ENCODE data around the gene RIOX2. TPM values are rescaled to one million over a fixed set of nuclear protein-coding genes. Genes with fewer than 3 reads are reported as not detected.

Gene RIOX2
- total and polyA plus RNA-seq, 2 of the 13 experiments (the other 11 are each of a cell fraction or from before 2014, with no cell fraction given), result 19.9 to 43.3 TPM

DNA sequence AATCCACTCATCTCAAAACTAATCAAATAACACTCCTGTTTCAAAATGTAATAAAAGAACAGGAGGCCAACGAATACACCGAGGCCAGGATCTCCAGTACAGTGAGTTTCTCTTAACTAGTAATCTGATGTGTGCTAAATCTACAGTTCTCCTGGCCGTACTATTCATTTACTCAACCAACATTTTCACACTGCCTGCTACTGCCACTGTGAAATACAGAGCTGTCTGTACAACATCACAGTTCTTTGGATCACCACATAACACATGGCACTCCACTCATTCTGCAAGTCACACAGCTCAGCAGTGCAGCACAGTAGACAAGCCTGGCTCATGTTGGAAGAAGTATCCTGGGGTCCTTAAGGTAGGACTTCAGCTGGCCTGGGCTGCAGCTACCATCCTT, 21.9 kb downstream of the RIOX2 start:
- WGBS (ENCODE audit: low lambda C conversion rate), result 95% methylated on average over 3 of the region's 3 CpGs
- intact Hi-C loops (cut with micrococcal nuclease; ENCODE audit: unreplicated experiment), result no loop called here
- POLR2A ChIA-PET, result interaction anchor here (0.6 kb wide), 1 partner anchor 9 kb away, joined by 4 read pairs; no protein-coding TSS in a partner anchor
- TF ChIP-seq, protein P1, sequence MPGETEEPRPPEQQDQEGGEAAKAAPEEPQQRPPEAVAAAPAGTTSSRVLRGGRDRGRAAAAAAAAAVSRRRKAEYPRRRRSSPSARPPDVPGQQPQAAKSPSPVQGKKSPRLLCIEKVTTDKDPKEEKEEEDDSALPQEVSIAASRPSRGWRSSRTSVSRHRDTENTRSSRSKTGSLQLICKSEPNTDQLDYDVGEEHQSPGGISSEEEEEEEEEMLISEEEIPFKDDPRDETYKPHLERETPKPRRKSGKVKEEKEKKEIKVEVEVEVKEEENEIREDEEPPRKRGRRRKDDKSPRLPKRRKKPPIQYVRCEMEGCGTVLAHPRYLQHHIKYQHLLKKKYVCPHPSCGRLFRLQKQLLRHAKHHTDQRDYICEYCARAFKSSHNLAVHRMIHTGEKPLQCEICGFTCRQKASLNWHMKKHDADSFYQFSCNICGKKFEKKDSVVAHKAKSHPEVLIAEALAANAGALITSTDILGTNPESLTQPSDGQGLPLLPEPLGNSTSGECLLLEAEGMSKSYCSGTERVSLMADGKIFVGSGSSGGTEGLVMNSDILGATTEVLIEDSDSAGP (CRISPR knock-in tag; IDR thresholded peaks at IDR 0.05; ENCODE audit: borderline replicate concordance), result no peak
- TF ChIP-seq, protein P2, sequence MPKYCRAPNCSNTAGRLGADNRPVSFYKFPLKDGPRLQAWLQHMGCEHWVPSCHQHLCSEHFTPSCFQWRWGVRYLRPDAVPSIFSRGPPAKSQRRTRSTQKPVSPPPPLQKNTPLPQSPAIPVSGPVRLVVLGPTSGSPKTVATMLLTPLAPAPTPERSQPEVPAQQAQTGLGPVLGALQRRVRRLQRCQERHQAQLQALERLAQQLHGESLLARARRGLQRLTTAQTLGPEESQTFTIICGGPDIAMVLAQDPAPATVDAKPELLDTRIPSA (CRISPR knock-in tag; IDR thresholded peaks at IDR 0.05; ENCODE audit: borderline replicate concordance), result no peak
- no peak for TF ChIP-seq GPN1 (CRISPR knock-in tag; IDR thresholded peaks at IDR 0.05; ENCODE audit: borderline replicate concordance)
- no peak for TF ChIP-seq PHF21A (CRISPR knock-in tag; IDR thresholded peaks at IDR 0.05)
- TF ChIP-seq, protein P3, sequence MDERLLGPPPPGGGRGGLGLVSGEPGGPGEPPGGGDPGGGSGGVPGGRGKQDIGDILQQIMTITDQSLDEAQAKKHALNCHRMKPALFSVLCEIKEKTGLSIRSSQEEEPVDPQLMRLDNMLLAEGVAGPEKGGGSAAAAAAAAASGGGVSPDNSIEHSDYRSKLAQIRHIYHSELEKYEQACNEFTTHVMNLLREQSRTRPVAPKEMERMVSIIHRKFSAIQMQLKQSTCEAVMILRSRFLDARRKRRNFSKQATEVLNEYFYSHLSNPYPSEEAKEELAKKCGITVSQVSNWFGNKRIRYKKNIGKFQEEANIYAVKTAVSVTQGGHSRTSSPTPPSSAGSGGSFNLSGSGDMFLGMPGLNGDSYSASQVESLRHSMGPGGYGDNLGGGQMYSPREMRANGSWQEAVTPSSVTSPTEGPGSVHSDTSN (CRISPR knock-in tag; IDR thresholded peaks at IDR 0.05), result no peak
- TF ChIP-seq, protein P4, sequence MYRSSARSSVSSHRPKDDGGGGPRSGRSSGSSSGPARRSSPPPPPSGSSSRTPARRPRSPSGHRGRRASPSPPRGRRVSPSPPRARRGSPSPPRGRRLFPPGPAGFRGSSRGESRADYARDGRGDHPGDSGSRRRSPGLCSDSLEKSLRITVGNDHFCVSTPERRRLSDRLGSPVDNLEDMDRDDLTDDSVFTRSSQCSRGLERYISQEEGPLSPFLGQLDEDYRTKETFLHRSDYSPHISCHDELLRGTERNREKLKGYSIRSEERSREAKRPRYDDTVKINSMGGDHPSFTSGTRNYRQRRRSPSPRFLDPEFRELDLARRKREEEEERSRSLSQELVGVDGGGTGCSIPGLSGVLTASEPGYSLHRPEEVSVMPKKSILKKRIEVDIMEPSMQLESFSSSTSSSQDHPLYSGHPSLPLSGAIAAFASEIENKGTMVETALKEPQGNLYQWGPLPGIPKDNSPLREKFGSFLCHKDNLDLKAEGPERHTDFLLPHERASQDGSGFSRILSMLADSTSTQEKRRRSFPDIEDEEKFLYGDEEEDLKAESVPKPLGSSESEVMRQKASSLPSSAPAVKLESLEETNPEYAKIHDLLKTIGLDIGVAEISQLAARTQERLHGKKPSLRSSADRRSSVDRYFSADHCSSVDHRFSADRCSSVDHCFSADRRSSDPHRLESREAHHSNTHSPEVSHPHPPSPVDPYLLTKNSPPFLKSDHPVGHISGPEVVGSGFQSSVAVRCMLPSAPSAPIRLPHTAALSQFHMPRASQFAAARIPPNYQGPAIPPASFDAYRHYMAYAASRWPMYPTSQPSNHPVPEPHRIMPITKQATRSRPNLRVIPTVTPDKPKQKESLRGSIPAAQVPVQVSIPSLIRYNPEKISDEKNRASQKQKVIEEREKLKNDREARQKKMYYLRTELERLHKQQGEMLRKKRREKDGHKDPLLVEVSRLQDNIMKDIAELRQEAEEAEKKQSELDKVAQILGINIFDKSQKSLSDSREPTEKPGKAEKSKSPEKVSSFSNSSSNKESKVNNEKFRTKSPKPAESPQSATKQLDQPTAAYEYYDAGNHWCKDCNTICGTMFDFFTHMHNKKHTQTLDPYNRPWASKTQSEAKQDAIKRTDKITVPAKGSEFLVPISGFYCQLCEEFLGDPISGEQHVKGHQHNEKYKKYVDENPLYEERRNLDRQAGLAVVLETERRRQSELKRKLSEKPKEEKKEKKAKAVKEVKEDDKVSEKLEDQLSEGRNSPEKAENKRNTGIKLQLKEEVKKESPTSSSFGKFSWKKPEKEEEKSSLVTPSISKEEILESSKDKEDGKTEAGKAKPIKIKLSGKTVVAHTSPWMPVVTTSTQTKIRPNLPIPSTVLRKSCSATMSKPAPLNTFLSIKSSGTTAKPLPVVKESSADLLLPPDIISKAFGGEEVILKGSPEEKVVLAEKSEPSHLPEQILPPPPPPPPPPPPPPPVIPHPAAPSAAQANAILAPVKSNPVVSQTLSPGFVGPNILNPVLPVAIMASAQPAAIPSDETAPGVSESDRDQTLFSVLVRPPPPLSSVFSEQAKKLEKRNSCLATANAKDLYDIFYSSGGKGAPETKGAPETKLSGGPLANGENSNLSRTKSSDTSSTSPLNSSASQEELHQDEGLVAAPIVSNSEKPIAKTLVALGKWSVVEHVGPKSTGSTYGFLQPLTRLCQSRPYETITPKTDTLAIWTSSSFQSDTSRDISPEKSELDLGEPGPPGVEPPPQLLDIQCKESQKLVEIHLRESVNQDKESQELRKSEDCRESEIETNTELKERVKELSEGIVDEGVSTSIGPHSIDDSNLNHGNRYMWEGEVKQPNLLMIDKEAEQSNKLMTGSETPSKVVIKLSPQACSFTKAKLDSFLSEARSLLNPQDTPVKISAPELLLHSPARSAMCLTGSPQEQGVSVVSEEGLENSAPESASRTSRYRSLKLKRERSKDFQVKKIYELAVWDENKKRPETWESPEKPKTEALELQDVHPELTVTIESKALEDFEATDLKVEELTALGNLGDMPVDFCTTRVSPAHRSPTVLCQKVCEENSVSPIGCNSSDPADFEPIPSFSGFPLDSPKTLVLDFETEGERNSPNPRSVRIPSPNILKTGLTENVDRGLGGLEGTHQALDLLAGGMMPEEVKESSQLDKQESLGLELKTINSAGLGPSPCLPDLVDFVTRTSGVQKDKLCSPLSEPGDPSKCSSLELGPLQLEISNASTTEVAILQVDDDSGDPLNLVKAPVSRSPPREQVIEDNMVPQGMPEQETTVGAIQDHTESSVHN (CRISPR knock-in tag; IDR thresholded peaks at IDR 0.05), result no peak
- no peak for TF ChIP-seq ZBTB38 (CRISPR knock-in tag; IDR thresholded peaks at IDR 0.05)
- no peak for TF ChIP-seq ZNF441 (CRISPR knock-in tag; IDR thresholded peaks at IDR 0.05; ENCODE audit: borderline replicate concordance)
- no peak for TF ChIP-seq PRMT3 (CRISPR knock-in tag; IDR thresholded peaks at IDR 0.05; ENCODE audit: borderline replicate concordance, low read depth)
- TF ChIP-seq, protein P5, sequence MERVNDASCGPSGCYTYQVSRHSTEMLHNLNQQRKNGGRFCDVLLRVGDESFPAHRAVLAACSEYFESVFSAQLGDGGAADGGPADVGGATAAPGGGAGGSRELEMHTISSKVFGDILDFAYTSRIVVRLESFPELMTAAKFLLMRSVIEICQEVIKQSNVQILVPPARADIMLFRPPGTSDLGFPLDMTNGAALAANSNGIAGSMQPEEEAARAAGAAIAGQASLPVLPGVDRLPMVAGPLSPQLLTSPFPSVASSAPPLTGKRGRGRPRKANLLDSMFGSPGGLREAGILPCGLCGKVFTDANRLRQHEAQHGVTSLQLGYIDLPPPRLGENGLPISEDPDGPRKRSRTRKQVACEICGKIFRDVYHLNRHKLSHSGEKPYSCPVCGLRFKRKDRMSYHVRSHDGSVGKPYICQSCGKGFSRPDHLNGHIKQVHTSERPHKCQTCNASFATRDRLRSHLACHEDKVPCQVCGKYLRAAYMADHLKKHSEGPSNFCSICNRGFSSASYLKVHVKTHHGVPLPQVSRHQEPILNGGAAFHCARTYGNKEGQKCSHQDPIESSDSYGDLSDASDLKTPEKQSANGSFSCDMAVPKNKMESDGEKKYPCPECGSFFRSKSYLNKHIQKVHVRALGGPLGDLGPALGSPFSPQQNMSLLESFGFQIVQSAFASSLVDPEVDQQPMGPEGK (CRISPR knock-in tag; IDR thresholded peaks at IDR 0.05), result no peak
- TF ChIP-seq ZFY (CRISPR knock-in tag; IDR thresholded peaks at IDR 0.05), result no peak

More for the DNA sequence above, 21.9 kb downstream of the RIOX2 start:
- Histone ChIP-seq H3K9me3 (ENCODE audit: low read length) (no peaks in the 10 kb centered on the region), H3K27me3 (ENCODE audit: control insufficient read depth in 1 of 2, insufficient read depth in 2 of 2, low read length in 2 of 2) (no peaks in the 10 kb centered on the region), H2AFZ (ENCODE audit: low read length) (no peak overlapping the region), H3K27ac (ENCODE audit: extremely low read length, insufficient read depth, low read length) (no peak overlapping the region), H3K79me2 (ENCODE audit: insufficient read depth, low read length) (no peaks in the 10 kb centered on the region), H3K9ac (ENCODE audit: insufficient read depth, low read depth, low read length) (no peak overlapping the region), H3K4me1 (ENCODE audit: insufficient read depth, low read length) (no peaks in the 10 kb centered on the region), H3K36me3 (replicated peaks in 1 of 2; ENCODE audit: control insufficient read depth in 1 of 2, insufficient read depth in 2 of 2, low read length in 2 of 2) (peaks cover 38 to 91% of the 10 kb centered on the region in 2 experiments), H3K4me2 (ENCODE audit: low read depth, low read length) (no peak overlapping the region), H4K20me1 (ENCODE audit: insufficient read depth, low read length) (no peaks in the 10 kb centered on the region), H3K4me3 (replicated peaks in 1 of 3; ENCODE audit: insufficient read depth in 1 of 3, low read depth in 2 of 3, low read length in 3 of 3) (no peak overlapping the region)
- BruUV-seq (replicated peaks), result no TSS peak
- CTCF ChIA-PET (ENCODE audit: low intra/inter-chr PET ratio, low total read pairs), result no interaction called here
- DNase-seq (ENCODE audit: low spot score) (no peak), ATAC-seq (no peak), FAIRE-seq (no peak)
- in situ Hi-C loops (cut with HindIII; ENCODE audit: extremely low pct_ligation_motif_present, low pct_unique_long_range_greater_than_20kb), result no loop called here

Measured in HepG2 (cell line).